Astrocyte (in vitro differentiated cells and primary cell): ENCODE results near the gene BST1. TPM values are rescaled to one million over a fixed set of nuclear protein-coding genes. Genes with fewer than 3 reads are reported as not detected.

ENCODE experiments used
- DNase-seq: peaks from one replicate; pipeline ENCODE4 v3.0.0-alpha.2; 2010; ENCODE audit warnings: low read depth
- FAIRE-seq: peaks from 2 replicates; lab custom pipeline; 2011; peaks lifted over from hg19 to GRCh38; lab: Jason Lieb, UNC
- H2AFZ ChIP-seq: 2 replicates; pipeline ENCODE4 v1.6.0; 2012; ENCODE audit warnings: low read depth, low read length, inconsistent platforms
- H3K27ac ChIP-seq: 2 replicates; pipeline ENCODE4 v1.5.1; 2011; ENCODE audit warnings: low read depth, low read length, inconsistent platforms
- H3K27me3 ChIP-seq: 2 replicates; pipeline ENCODE4 v1.6.0; 2011; ENCODE audit warnings: low read length, inconsistent platforms; ENCODE audit not compliant: insufficient read depth
- H3K36me3 ChIP-seq: 2 replicates; pipeline ENCODE4 v1.5.1; 2011; ENCODE audit warnings: low read length, inconsistent platforms; ENCODE audit not compliant: insufficient read depth
- H3K4me1 ChIP-seq: 2 replicates; pipeline ENCODE4 v1.5.1; 2011; ENCODE audit warnings: low read length, inconsistent platforms; ENCODE audit not compliant: insufficient read depth
- H3K4me2 ChIP-seq: 2 replicates; pipeline ENCODE4 v1.6.0; 2012; ENCODE audit warnings: low read length, inconsistent platforms
- H3K4me3 ChIP-seq: 2 replicates; pipeline ENCODE4 v1.5.1; 2011; ENCODE audit warnings: low read depth, mild to moderate bottlenecking, low read length, inconsistent platforms; ENCODE audit not compliant: insufficient read depth
- H3K79me2 ChIP-seq: 2 replicates; pipeline ENCODE4 v1.6.0; 2012; ENCODE audit warnings: mild to moderate bottlenecking, low read length, inconsistent platforms; ENCODE audit not compliant: insufficient read depth
- H3K9ac ChIP-seq: 2 replicates; pipeline ENCODE4 v1.6.0; 2012; ENCODE audit warnings: mild to moderate bottlenecking, low read length, inconsistent platforms
- H3K9me3 ChIP-seq: 2 replicates; pipeline ENCODE4 v1.5.1; 2012; ENCODE audit warnings: low read depth, mild to moderate bottlenecking, low read length, inconsistent platforms; ENCODE audit not compliant: insufficient read depth
- H4K20me1 ChIP-seq: 2 replicates; pipeline ENCODE4 v1.6.0; 2012; ENCODE audit warnings: low read length, inconsistent platforms; ENCODE audit not compliant: insufficient read depth
- H3K27ac Mint-ChIP-seq: one replicate; pipeline ENCODE4 v1.8.0; 2021; ENCODE audit warnings: mild to moderate bottlenecking, mixed read lengths; ENCODE audit not compliant: unreplicated experiment
- H3K27me3 Mint-ChIP-seq: one replicate; pipeline ENCODE4 v1.8.0; 2021; ENCODE audit warnings: low read depth, mixed read lengths; ENCODE audit not compliant: unreplicated experiment
- H3K36me3 Mint-ChIP-seq: one replicate; pipeline ENCODE4 v1.8.0; 2021; ENCODE audit warnings: low read depth, mixed read lengths; ENCODE audit not compliant: unreplicated experiment
- H3K4me1 Mint-ChIP-seq: one replicate; pipeline ENCODE4 v1.8.0; 2021; ENCODE audit warnings: low read depth, mixed read lengths; ENCODE audit not compliant: unreplicated experiment
- H3K4me3 Mint-ChIP-seq: one replicate; pipeline ENCODE4 v1.8.0; 2021; ENCODE audit warnings: mild to moderate bottlenecking, moderate library complexity, mixed read lengths; ENCODE audit not compliant: unreplicated experiment
- H3K9me3 Mint-ChIP-seq: one replicate; pipeline ENCODE4 v1.8.0; 2021; ENCODE audit warnings: mild to moderate bottlenecking, mixed read lengths; ENCODE audit not compliant: unreplicated experiment
- CTCF ChIP-seq: IDR thresholded peaks from 2 replicates; pipeline ENCODE4 v1.5.1; 2011; ENCODE audit warnings: low read depth, mild to moderate bottlenecking, inconsistent platforms, low read length, moderate library complexity; ENCODE audit not compliant: insufficient read depth
- EZH2 ChIP-seq: IDR thresholded peaks from 2 replicates; pipeline ENCODE4 v1.6.1; 2012; ENCODE audit warnings: mild to moderate bottlenecking, low read length, inconsistent platforms; ENCODE audit not compliant: insufficient read depth
- total RNA-seq: library from RNA; stranded (reverse); gene quantifications from 2 replicates; pipeline ENCODE4 v1.2.1, GENCODE V29; 2021

Gene BST1
- total RNA-seq, 1 donor from 2014 or later, result 24.5 TPM

GRCh38 chr4:15735536-15735935 is 32.7 kb downstream of the BST1 start:
- Histone ChIP-seq H3K36me3 (no peaks in the 10 kb centered on the region), H3K79me2 (no peaks in the 10 kb centered on the region), H3K4me3 (no peak overlapping the region), H2AFZ (no peak overlapping the region), H3K4me2 (no peak overlapping the region), H4K20me1 (no peaks in the 10 kb centered on the region), H3K27me3 (no peaks in the 10 kb centered on the region), H3K27ac (no peak overlapping the region), H3K9ac (no peak overlapping the region), H3K9me3 (no peaks in the 10 kb centered on the region), H3K4me1 (peaks cover 9% of the 10 kb centered on the region)
- Mint-ChIP-seq H3K9me3 (peaks cover 6% of the 10 kb centered on the region), H3K27ac (no peak overlapping the region), H3K27me3 (peaks cover 5% of the 10 kb centered on the region), H3K36me3 (peaks cover 8% of the 10 kb centered on the region), H3K4me3 (no peak overlapping the region), H3K4me1 (peaks cover 6% of the 10 kb centered on the region)
- no peak for DNase-seq
- FAIRE-seq, result no peak
- TF ChIP-seq CTCF (no peak), EZH2 (no peak)

- Histone ChIP-seq H3K4me1 (peaks cover 9% of the 10 kb centered on the region), H3K4me3 (no peak overlapping the region), H3K9ac (no peak overlapping the region), H3K4me2 (no peak overlapping the region), H2AFZ (no peak overlapping the region), H3K27me3 (no peaks in the 10 kb centered on the region), H3K36me3 (no peaks in the 10 kb centered on the region), H3K9me3 (no peaks in the 10 kb centered on the region), H3K79me2 (no peaks in the 10 kb centered on the region), H4K20me1 (no peaks in the 10 kb centered on the region), H3K27ac (no peak overlapping the region)
- peaks cover 10% of the 10 kb centered on the region for H3K9me3 Mint-ChIP-seq
- H3K27me3 Mint-ChIP-seq, result peaks cover 5% of the 10 kb centered on the region
- peaks cover 6% of the 10 kb centered on the region for H3K4me1 Mint-ChIP-seq
- H3K36me3 Mint-ChIP-seq, result peaks cover 8% of the 10 kb centered on the region
- no peak overlapping the region for H3K27ac Mint-ChIP-seq
- DNase-seq (no peak), FAIRE-seq (no peak)
- TF ChIP-seq CTCF (no peak), EZH2 (no peak)
- no peak overlapping the region for H3K4me3 Mint-ChIP-seq
Measured at GRCh38 chr4:15736514-15737050, 33.7 kb downstream of the BST1 start.

DNA sequence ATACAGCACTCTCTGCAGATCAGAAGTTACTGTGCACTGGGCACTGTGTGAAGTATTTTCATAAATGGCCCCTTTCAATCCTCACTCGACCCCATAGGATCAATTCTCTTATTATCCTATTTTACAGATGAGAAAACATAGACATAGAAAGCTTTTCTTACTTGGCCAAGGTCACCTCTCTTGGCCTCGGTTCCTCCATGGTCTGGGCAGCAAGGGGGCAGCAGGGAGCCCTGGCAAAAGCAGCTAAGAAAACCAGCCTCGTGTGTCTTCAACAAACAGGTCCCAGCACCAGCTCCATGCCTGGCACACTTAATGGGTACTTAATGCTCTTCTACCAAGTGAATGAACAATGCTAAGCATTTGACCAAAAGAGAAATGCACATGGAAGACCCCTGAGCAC is 34.4 kb downstream of the BST1 start:
- Histone ChIP-seq H3K27ac (no peak overlapping the region), H3K79me2 (no peaks in the 10 kb centered on the region), H3K4me1 (peaks cover 9% of the 10 kb centered on the region), H3K9me3 (peaks cover 4% of the 10 kb centered on the region), H3K4me3 (no peak overlapping the region), H3K4me2 (no peak overlapping the region), H4K20me1 (no peaks in the 10 kb centered on the region), H3K27me3 (no peaks in the 10 kb centered on the region), H3K9ac (no peak overlapping the region), H3K36me3 (no peaks in the 10 kb centered on the region), H2AFZ (no peak overlapping the region)
- peaks cover 5% of the 10 kb centered on the region for H3K27me3 Mint-ChIP-seq
- H3K9me3 Mint-ChIP-seq, result peaks cover 17% of the 10 kb centered on the region
- DNase-seq (no peak), FAIRE-seq (no peak)
- no peak overlapping the region for H3K4me3 Mint-ChIP-seq
- H3K4me1 Mint-ChIP-seq, result peaks cover 6% of the 10 kb centered on the region
- TF ChIP-seq CTCF (no peak), EZH2 (no peak)
- peaks cover 8% of the 10 kb centered on the region for H3K36me3 Mint-ChIP-seq
- no peak overlapping the region for H3K27ac Mint-ChIP-seq
